ENCODE measurements around the gene KRTAP5-5. TPM values are rescaled to one million over a fixed set of nuclear protein-coding genes. Genes with fewer than 3 reads are reported as not detected.

The KRTAP5-5 gene
- total and polyA plus RNA-seq, 2 of the 8 experiments (the other 6 are each of a cell fraction or from before 2014, with no cell fraction given): 0.09 TPM; not detected in 1

DNA sequence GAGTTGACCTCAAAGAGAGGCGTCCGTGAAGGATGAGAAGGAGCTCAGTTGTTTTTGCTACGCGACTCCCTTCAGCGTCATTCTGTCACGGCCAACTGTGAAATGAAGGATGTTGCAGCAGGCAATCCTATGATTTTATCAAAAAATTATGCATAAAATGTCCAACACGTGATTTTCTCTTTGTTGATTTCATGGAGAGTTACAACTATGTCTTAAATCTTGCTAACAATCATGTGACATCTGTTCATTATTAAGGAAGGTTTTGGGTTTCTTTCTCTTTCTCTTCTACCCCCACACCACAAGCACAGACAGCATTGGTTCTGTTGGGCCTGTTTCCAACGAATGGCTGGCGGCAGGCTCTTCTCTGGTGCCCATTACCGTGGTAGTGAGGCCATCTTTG, 11.3 kb upstream of the KRTAP5-5 start:
- DNase-seq (ENCODE audit: low read depth in 1 of 2, low spot score in 2 of 2) (no peak), FAIRE-seq (no peak)
- Histone ChIP-seq H3K4ac (replicated peaks; ENCODE audit: insufficient read length, low read depth, low read length) (no peak overlapping the region), H2BK20ac (ENCODE audit: low read length) (no peak overlapping the region), H3K18ac (ENCODE audit: extremely low read depth, low read length) (no peak overlapping the region), H3K36me3 (ENCODE audit: control insufficient read depth in 2 of 4, insufficient read depth in 4 of 4, low read length in 3 of 4) (no peaks in the 10 kb centered on the region), H2AK5ac (ENCODE audit: low read depth, low read length) (no peak overlapping the region), H2BK12ac (ENCODE audit: low read depth, low read length) (no peak overlapping the region), H4K20me1 (replicated peaks in 1 of 2; ENCODE audit: control insufficient read depth in 1 of 2, insufficient read depth in 2 of 2, low read length in 2 of 2) (no peaks in the 10 kb centered on the region), H3K56ac (replicated peaks; ENCODE audit: insufficient read length, low read depth, low read length) (no peak overlapping the region), H4K5ac (ENCODE audit: insufficient read length, low read depth, low read length) (no peak overlapping the region), H2BK5ac (ENCODE audit: low read depth, low read length) (no peak overlapping the region), H3K23ac (ENCODE audit: insufficient read length) (no peak overlapping the region), H2BK15ac (ENCODE audit: low read length) (no peak overlapping the region), H3K4me3 (ENCODE audit: extremely low read depth in 1 of 4, insufficient read depth in 2 of 4, low read depth in 3 of 4, low read length in 4 of 4) (no peak overlapping the region), H3K4me2 (ENCODE audit: insufficient read depth in 1 of 2, low read depth in 2 of 2, low read length in 2 of 2) (no peak overlapping the region), H4K91ac (replicated peaks; ENCODE audit: insufficient read length, low read length) (no peak overlapping the region), H4K8ac (ENCODE audit: extremely low read depth, insufficient read depth, low read length) (no peak overlapping the region), H3K14ac (ENCODE audit: insufficient read length) (no peak overlapping the region), H3K9me3 (ENCODE audit: insufficient read depth in 2 of 2, low read depth in 1 of 2, low read length in 1 of 2) (no peaks in the 10 kb centered on the region), H3K27me3 (replicated peaks in 1 of 4; ENCODE audit: control insufficient read depth in 3 of 4, extremely low read depth in 1 of 4, insufficient read depth in 3 of 4, low read length in 3 of 4) (no peaks in the 10 kb centered on the region), H3K9ac (replicated peaks in 1 of 4; ENCODE audit: extremely low read depth in 1 of 4, low read depth in 3 of 4, low read length in 3 of 4) (no peak overlapping the region), H3K23me2 (ENCODE audit: low read depth, low read length) (no peaks in the 10 kb centered on the region), H3K79me1 (ENCODE audit: low read depth, low read length) (no peaks in the 10 kb centered on the region), H3K27ac (ENCODE audit: low read depth, low read length) (no peak overlapping the region), H3K79me2 (ENCODE audit: control insufficient read depth in 1 of 2, insufficient read depth in 2 of 2, low read length in 2 of 2) (no peaks in the 10 kb centered on the region), H2BK120ac (replicated peaks; ENCODE audit: low read depth, low read length) (no peak overlapping the region), H2AFZ (ENCODE audit: low read length) (no peak overlapping the region), H3K4me1 (replicated peaks in 1 of 4; ENCODE audit: control insufficient read depth in 3 of 4, insufficient read depth in 4 of 4, low read length in 3 of 4) (no peaks in the 10 kb centered on the region)
- TF ChIP-seq RNF2 (IDR thresholded peaks at IDR 0.05; ENCODE audit: borderline replicate concordance, low read depth, low read length, missing control alignments, poor library complexity, severe bottlenecking) (no peak), EZH2 (IDR thresholded peaks at IDR 0.05; ENCODE audit: low read depth, low read length, severe bottlenecking) (no peak), CBX5 (IDR thresholded peaks at IDR 0.05; ENCODE audit: low read depth, low read length) (no peak)
- ChIA-PET POLR2A (ENCODE audit: partially characterized antibody) (no interaction called here), CTCF (ENCODE audit: partially characterized antibody) (interaction anchor here (0.7 to 4.4 kb wide), 6 partner anchors 10 to 165 kb away, joined by 3 to 22 read pairs (median 8); no protein-coding TSS in a partner anchor)
- 93% methylated on average over 10 of the region's 10 CpGs; no CpG with 5 or more reads in 1 of the 2 experiments for WGBS, 2 experiments (ENCODE audit: extremely low coverage in 1 of 2, insufficient coverage in 1 of 2, insufficient read length in 1 of 2, insufficient replicate concordance in 2 of 2, low coverage in 1 of 2, low lambda C conversion rate in 2 of 2, missing lambda C conversion rate in 1 of 2)
